HG03196 (cell line): ENCODE measurements around the gene HHAT.

Experiments used
- ATAC-seq: cut with Tn5 transposase; IDR thresholded peaks from one replicate; pipeline ENCODE4 v1.9.1; 2021; ENCODE audit not compliant: unreplicated experiment

The HHAT gene

GRCh38 chr1:210477328-210477924, 148.7 kb downstream of the HHAT start:
- no peak for ATAC-seq

GRCh38 chr1:210478820-210479219, 150.1 kb downstream of the HHAT start:
- ATAC-seq, result no peak

- no peak for ATAC-seq
Measured at GRCh38 chr1:210482491-210482890, 153.8 kb downstream of the HHAT start.

GRCh38 chr1:210482945-210483617, 154.4 kb downstream of the HHAT start:
- ATAC-seq, result no peak

GRCh38 chr1:210483821-210484220, 155.1 kb downstream of the HHAT start:
- ATAC-seq, result no peak

GRCh38 chr1:210487021-210487420, 158.3 kb downstream of the HHAT start:
- no peak for ATAC-seq

- ATAC-seq, result no peak
Measured at GRCh38 chr1:210489491-210489890, 160.8 kb downstream of the HHAT start.

GRCh38 chr1:210490781-210491180, 162.1 kb downstream of the HHAT start:
- ATAC-seq, result no peak

- ATAC-seq, result no peak
Measured at GRCh38 chr1:210496063-210496462, 167.4 kb downstream of the HHAT start.

GRCh38 chr1:210499956-210500355, 171.3 kb downstream of the HHAT start:
- no peak for ATAC-seq

- no peak for ATAC-seq
Measured at GRCh38 chr1:210500831-210501230, 172.1 kb downstream of the HHAT start.

- ATAC-seq, result no peak
Measured at GRCh38 chr1:210504286-210504685, 175.6 kb downstream of the HHAT start.

- no peak for ATAC-seq
Measured at GRCh38 chr1:210505601-210506496, 177.1 kb downstream of the HHAT start.

- ATAC-seq, result no peak
Measured at GRCh38 chr1:210506689-210507088, 178.0 kb downstream of the HHAT start.

- no peak for ATAC-seq
Measured at GRCh38 chr1:210516092-210516656, 187.5 kb downstream of the HHAT start.

- no peak for ATAC-seq
Measured at GRCh38 chr1:210516697-210517459, 188.2 kb downstream of the HHAT start.

GRCh38 chr1:210523830-210524229, 195.1 kb downstream of the HHAT start:
- no peak for ATAC-seq

GRCh38 chr1:210525716-210526454, 197.2 kb downstream of the HHAT start:
- no peak for ATAC-seq

GRCh38 chr1:210527091-210527490, 198.4 kb downstream of the HHAT start:
- no peak for ATAC-seq
